Activated naive CD8-positive, alpha-beta T cell treated with anti-CD3 and anti-CD28 coated beads, Interleukin-2, amount 10 ng/mL, durations not matched to agents 7 days and 5 days (primary cell): ENCODE results near the gene SOX8. TPM values are rescaled to one million over a fixed set of nuclear protein-coding genes. Genes with fewer than 3 reads are reported as not detected.

ENCODE experiments used
- ATAC-seq: fragments of 150-1000 bp; cut with Tn5 transposase; one replicate; pipeline ENCODE4 v1.10.0; 2021; ENCODE audit warnings: low read depth, moderate library complexity
- POLR2A ChIA-PET: fragments of 350-600 bp; sonication (Branson Sonifier 250); formaldehyde crosslinking; loops from one replicate; lab custom pipeline; 2021; ENCODE audit warnings: antibody characterized with exemption; lab: Charles Lee
- DNase-seq: peaks from one replicate; pipeline ENCODE4 v3.0.0; 2021
- H3K27ac Mint-ChIP-seq: one replicate; pipeline ENCODE4 v1.8.0; 2022; ENCODE audit warnings: mild to moderate bottlenecking, mixed read lengths
- H3K27me3 Mint-ChIP-seq: one replicate; pipeline ENCODE4 v1.8.0; 2022; ENCODE audit warnings: mild to moderate bottlenecking, moderate library complexity, mixed read lengths
- H3K36me3 Mint-ChIP-seq: one replicate; pipeline ENCODE4 v1.8.0; 2021; ENCODE audit warnings: mild to moderate bottlenecking, mixed read lengths
- H3K4me1 Mint-ChIP-seq: one replicate; pipeline ENCODE4 v1.8.0; 2021; ENCODE audit warnings: mixed read lengths
- H3K4me3 Mint-ChIP-seq: one replicate; pipeline ENCODE4 v1.8.0; 2022; ENCODE audit warnings: mild to moderate bottlenecking, moderate library complexity, mixed read lengths
- H3K9me3 Mint-ChIP-seq: one replicate; pipeline ENCODE4 v1.8.0; 2021; ENCODE audit warnings: mixed read lengths
- total RNA-seq, 2 experiments: library from RNA; stranded (reverse); gene quantifications; one replicate each; pipeline ENCODE4 v1.2.3, GENCODE V29; 2021

SOX8 gene
- total RNA-seq, 2 experiments from 2014 or later: 0.50 to 0.60 TPM

GRCh38 chr16:979859-980594 is 1.5 kb upstream of the SOX8 start:
- no peak for ATAC-seq
- Mint-ChIP-seq H3K9me3 (no peaks in the 10 kb centered on the region), H3K4me3 (no peak overlapping the region), H3K4me1 (peaks cover 4% of the 10 kb centered on the region), H3K27me3 (peaks cover 23% of the 10 kb centered on the region), H3K36me3 (no peaks in the 10 kb centered on the region), H3K27ac (no peak overlapping the region)
- DNase-seq: no peak
- POLR2A ChIA-PET: interaction anchor here (0.8 to 1.4 kb wide), 2 partner anchors 9 to 16 kb away, joined by 3 read pairs; partner anchors contain the start of gene LMF1

DNA sequence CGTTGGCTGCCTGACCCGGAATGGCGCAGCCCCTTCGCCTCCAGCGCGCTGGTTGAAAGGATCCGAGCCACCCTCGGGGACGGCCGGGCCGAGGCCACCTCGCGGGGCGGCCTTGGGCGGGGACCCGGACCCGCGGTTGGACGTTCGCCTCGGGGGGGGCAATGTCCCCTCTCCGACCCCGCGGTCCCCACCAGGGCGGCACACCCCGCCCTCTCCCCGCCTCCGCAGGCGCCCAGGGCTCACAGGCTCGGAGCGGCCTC is 1.0 kb upstream of the SOX8 start:
- H3K4me3 Mint-ChIP-seq: no peak overlapping the region
- ATAC-seq (no peak), DNase-seq (no peak)
- peaks cover 23% of the 10 kb centered on the region for H3K27me3 Mint-ChIP-seq
- H3K36me3 Mint-ChIP-seq: no peaks in the 10 kb centered on the region
- H3K4me1 Mint-ChIP-seq: peaks cover 4% of the 10 kb centered on the region
- POLR2A ChIA-PET: interaction anchor here (0.8 kb wide), 1 partner anchor 9 kb away, joined by 3 read pairs; the partner anchor contains the start of gene LMF1
- no peaks in the 10 kb centered on the region for H3K9me3 Mint-ChIP-seq
- no peak overlapping the region for H3K27ac Mint-ChIP-seq

DNA sequence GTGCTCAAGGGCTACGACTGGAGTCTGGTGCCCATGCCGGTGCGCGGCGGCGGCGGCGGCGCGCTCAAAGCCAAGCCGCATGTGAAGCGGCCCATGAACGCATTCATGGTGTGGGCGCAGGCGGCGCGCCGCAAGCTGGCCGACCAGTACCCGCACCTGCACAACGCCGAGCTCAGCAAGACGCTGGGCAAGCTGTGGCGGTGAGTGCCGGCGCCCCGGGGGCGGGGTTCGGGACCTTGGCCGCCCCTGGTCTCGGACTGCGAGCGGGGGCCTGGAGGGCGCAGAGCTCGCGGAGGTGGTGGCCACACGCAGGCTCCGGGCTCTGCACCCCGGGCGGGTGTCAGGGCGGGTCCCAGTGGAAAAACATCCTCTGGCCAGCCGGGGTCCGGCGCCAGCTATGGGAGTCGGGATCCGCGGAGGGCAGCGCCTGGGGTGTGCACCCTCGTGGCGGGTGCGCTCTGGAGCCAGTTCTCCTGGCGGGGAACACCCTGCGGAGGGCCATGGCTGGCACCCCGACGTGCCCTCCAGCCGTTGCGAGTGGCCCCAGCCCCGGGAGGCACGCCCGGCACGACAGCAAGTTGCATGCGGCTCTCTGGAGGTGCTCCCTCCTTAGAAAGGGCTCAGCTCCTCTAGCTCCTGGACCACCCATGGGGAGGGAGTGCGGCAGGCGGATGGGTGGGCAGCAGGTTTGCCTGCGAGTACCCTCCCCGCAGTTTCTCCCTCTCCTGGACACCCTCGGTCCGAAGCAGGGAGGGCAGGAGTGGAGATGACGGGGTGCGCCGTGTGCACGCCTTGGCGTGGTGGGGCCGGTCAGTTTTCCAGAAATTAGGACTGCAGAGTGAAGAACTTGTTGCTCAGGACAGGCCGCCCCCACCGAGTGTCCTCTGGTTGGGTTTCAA is 824 bp downstream of the SOX8 start:
- Mint-ChIP-seq H3K27me3 (peaks cover 23% of the 10 kb centered on the region), H3K4me3 (no peak overlapping the region), H3K36me3 (no peaks in the 10 kb centered on the region), H3K27ac (no peak overlapping the region), H3K4me1 (peaks cover 4% of the 10 kb centered on the region), H3K9me3 (no peaks in the 10 kb centered on the region)
- ATAC-seq (no peak), DNase-seq (no peak)
- POLR2A ChIA-PET: no interaction called here

DNA sequence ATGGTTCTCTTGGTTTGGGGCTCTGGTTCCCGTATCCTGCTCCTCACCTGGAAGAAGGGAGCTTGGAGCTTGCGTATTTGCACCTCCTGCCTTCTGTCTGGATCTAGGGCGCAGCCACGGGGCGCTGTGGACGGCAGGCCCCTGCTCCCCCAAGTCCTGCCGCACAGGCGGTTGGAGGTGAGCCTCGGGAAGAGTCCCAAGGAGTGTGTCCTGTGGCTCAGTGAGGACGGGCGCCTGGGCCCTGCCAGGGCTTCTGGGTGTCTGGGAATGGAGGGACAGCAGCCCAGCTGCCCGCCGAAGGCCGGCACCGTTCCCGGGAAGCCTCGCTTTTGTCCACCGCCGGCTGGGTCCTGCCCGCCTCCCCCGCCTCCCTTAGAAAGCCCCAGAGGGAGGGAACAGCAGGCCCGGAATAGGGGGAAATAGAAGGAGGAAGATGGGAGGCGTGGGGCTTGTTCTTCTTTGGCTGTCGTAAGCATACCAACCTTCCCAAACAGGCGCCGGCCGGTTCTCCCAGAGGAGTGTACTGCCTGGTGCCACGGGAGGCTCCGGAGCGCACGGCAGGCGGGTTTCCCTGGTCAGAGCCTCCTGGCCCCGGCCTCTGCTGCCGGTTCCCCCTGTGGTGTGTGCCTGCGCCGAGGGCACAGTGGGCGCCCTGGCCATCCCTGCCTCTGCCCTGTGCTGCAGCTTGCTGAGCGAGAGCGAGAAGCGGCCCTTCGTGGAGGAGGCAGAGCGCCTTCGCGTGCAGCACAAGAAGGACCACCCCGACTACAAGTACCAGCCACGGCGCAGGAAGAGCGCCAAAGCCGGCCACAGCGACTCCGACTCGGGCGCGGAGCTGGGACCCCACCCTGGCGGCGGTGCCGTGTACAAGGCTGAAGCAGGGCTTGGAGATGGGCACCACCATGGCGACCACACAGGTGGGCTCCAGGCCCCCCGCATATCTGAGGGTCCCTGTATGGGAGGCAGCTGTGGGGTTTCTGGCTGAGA is 1.8 kb downstream of the SOX8 start:
- no peaks in the 10 kb centered on the region for H3K36me3 Mint-ChIP-seq
- no peak for ATAC-seq
- H3K4me1 Mint-ChIP-seq: no peaks in the 10 kb centered on the region
- DNase-seq: no peak
- no peaks in the 10 kb centered on the region for H3K9me3 Mint-ChIP-seq
- POLR2A ChIA-PET: interaction anchor here (0.8 kb wide), 1 partner anchor 14 kb away, joined by 3 read pairs; no protein-coding TSS in a partner anchor
- H3K27me3 Mint-ChIP-seq: peaks cover 23% of the 10 kb centered on the region
- H3K4me3 Mint-ChIP-seq: no peak overlapping the region
- no peak overlapping the region for H3K27ac Mint-ChIP-seq

DNA sequence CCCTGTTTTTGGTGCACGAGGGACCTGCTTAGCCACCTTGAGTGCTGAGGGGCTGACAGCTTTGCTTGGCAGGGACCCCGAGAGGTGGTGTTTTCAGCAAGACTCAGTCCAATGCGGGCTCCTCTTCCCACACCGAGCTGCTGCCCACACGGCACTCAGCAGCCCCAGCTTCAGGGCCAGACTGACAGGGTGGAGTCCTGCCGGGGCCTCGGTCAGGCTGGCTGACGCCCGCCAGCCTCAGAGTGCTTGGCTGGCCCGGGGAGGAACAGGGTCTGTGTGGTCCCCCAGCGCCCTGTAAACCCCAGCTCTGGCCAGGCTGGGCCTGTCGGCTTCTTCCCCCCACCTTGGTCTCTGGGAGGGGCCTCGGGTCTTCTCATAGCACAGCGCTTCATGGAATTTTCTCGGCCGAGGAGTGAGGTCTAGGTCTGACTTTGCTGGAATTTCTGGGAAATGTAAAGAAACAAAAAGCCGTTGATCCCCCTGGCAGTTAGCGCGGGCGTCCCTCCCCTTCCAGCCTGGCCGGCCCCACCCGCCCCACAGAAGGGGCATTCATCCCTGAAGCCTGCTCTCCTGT is 2.6 kb downstream of the SOX8 start:
- Mint-ChIP-seq H3K4me1 (no peaks in the 10 kb centered on the region), H3K36me3 (no peaks in the 10 kb centered on the region), H3K27me3 (peaks cover 18% of the 10 kb centered on the region), H3K9me3 (no peaks in the 10 kb centered on the region), H3K27ac (no peak overlapping the region), H3K4me3 (no peak overlapping the region)
- DNase-seq (no peak), ATAC-seq (no peak)
- POLR2A ChIA-PET: interaction anchor here (0.8 kb wide), 1 partner anchor 13 kb away, joined by 3 read pairs; no protein-coding TSS in a partner anchor

GRCh38 chr16:984736-985636 is 3.4 kb downstream of the SOX8 start:
- Mint-ChIP-seq H3K9me3 (no peaks in the 10 kb centered on the region), H3K27me3 (peaks cover 12% of the 10 kb centered on the region), H3K4me3 (no peak overlapping the region), H3K27ac (no peak overlapping the region), H3K36me3 (no peaks in the 10 kb centered on the region), H3K4me1 (no peaks in the 10 kb centered on the region)
- POLR2A ChIA-PET: no interaction called here
- DNase-seq: no peak
- ATAC-seq: no peak

DNA sequence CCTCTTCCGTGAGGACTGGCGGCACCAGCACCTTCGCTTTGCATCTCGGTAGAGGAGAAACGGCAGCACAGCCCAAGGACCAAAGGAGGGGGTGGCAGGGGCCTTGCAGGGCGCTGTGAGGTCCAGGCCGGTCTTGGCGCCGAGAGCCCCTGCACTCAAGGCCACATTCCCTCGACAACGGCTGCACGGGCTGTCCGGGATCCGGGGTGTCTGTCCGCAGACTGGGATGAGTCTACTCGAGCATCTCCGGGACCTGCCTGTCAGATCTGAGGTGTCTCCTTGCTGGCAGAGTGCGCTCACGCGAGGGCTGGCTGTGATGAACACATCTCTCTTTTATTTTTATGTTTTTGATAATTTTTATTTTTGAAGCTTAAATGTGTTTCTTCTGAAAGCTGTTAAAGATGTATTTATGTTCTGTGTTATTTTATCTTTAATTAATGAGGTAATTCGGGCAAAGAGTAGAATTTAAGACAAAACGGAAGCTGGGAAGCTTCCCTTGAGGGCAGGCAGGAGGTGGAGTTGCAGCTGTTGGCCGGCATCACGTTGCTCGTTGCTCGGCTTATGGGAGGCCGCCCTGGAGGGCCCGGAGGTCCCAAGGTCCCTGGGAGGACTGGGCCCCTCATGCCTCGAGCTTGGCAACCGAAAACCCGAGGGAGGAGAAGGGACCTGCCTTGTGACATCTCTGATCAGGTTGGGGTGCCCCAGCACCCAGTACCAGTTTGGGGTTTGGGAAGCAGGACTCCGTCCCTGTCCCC is 4.3 kb downstream of the SOX8 start:
- DNase-seq (no peak), ATAC-seq (no peak)
- Mint-ChIP-seq H3K9me3 (no peaks in the 10 kb centered on the region), H3K4me3 (no peak overlapping the region), H3K27ac (no peak overlapping the region), H3K36me3 (no peaks in the 10 kb centered on the region), H3K4me1 (no peaks in the 10 kb centered on the region), H3K27me3 (peaks cover 11% of the 10 kb centered on the region)
- POLR2A ChIA-PET: no interaction called here

GRCh38 chr16:986411-986810 is 4.8 kb downstream of the SOX8 start:
- no peak overlapping the region for H3K4me3 Mint-ChIP-seq
- ATAC-seq: no peak
- no peaks in the 10 kb centered on the region for H3K9me3 Mint-ChIP-seq
- H3K27me3 Mint-ChIP-seq: peaks cover 7% of the 10 kb centered on the region
- H3K27ac Mint-ChIP-seq: no peak overlapping the region
- H3K4me1 Mint-ChIP-seq: no peaks in the 10 kb centered on the region
- DNase-seq: no peak
- POLR2A ChIA-PET: no interaction called here
- H3K36me3 Mint-ChIP-seq: no peaks in the 10 kb centered on the region

DNA sequence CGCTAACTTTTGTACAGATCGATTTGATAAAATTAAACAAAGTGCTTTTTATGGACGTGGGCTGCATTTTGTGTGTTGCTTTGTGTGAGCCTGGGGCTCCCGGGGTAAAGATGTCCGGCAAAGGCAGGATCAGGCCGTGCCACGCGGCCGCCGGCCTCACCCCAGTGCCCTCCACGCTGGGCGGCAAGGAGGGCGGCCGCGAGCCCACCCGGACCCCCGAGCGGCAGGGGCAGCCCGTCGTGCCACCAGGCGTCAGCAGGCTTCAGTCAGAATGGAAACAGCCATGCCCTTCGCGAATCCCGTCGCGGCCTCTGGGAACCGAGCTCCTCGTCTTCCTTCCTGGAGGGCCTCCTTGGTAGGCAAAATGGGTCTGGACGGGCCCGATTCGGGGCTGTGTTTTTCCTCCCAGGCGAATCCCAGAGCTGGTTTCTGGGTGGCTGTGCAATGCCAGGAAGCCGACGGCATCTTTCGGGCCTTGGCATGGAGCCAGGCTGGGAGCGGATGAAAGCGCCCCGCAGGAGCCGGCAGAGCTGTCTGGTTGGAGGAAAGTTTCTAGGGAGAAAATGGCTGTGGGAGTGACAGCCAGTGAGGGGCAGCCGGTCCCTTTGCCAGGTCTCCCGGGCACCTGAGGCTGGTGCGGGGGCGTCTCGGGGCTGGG is 5.5 kb downstream of the SOX8 start:
- no peaks in the 10 kb centered on the region for H3K36me3 Mint-ChIP-seq
- H3K4me1 Mint-ChIP-seq: no peaks in the 10 kb centered on the region
- ATAC-seq (no peak), DNase-seq (no peak)
- peaks cover 7% of the 10 kb centered on the region for H3K27me3 Mint-ChIP-seq
- H3K9me3 Mint-ChIP-seq: no peaks in the 10 kb centered on the region
- no peak overlapping the region for H3K4me3 Mint-ChIP-seq
- H3K27ac Mint-ChIP-seq: no peak overlapping the region
- POLR2A ChIA-PET: no interaction called here

DNA sequence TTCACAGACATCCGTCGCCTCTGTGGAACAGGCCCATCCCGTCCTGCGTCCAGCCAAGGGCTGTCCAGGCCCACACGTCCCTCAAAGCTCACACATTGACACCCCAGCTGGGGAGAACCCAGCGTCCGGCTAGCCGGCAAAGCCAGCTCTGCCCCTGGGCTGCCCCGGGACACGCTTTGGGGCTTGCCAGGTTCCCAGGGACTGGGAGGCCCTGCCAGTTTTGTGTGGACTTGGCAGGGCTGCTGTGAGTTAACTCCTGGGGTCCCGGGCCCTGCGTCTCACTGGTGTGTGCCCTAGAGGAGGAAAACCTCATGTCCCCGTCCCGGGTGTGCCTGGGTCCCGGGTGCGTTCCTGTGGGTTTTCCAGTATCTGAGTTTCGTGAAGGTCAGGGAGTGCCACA is 6.3 kb downstream of the SOX8 start:
- H3K27me3 Mint-ChIP-seq: peaks cover 4% of the 10 kb centered on the region
- POLR2A ChIA-PET: no interaction called here
- no peak overlapping the region for H3K27ac Mint-ChIP-seq
- no peaks in the 10 kb centered on the region for H3K9me3 Mint-ChIP-seq
- H3K36me3 Mint-ChIP-seq: no peaks in the 10 kb centered on the region
- DNase-seq (no peak), ATAC-seq (no peak)
- no peak overlapping the region for H3K4me3 Mint-ChIP-seq
- no peaks in the 10 kb centered on the region for H3K4me1 Mint-ChIP-seq
